Caco-2 (cell line): Measurements from ENCODE around the gene RESF1. TPM values are rescaled to one million over a fixed set of nuclear protein-coding genes. Genes with fewer than 3 reads are reported as not detected.
"Not testable (repeated sequence)": the region's sequence is repeated elsewhere in the genome, so short reads cannot be mapped to it uniquely, and the experiment has no call there.

Source experiments
- BruUV-seq: library from RNA; stranded (reverse); fragments of 400-500 nt; replicated peaks from 2 replicates; lab custom pipeline; 2021; lab: Mats Ljungman, UMichigan
- CTCF ChIA-PET: fragments of 300-600 bp; sonication (Branson Sonifier 250); formaldehyde crosslinking; loops from one replicate; lab custom pipeline; 2022; ENCODE audit warnings: antibody characterized with exemption; lab: Charles Lee
- POLR2A ChIA-PET: fragments of 300-600 bp; sonication (Branson Sonifier 250); formaldehyde crosslinking; loops from one replicate; lab custom pipeline; 2022; ENCODE audit warnings: antibody characterized with exemption; lab: Charles Lee
- DNase-seq, 2 experiments: peaks; one replicate each; pipeline versions ENCODE4 v3.0.0 to v3.0.0-alpha.2; 2020 to 2022
- H3K27me3 ChIP-seq: replicated peaks from 2 replicates; pipeline ENCODE4 v1.6.0; 2011; ENCODE audit warnings: low read length; ENCODE audit not compliant: control insufficient read depth, insufficient read depth
- H3K36me3 ChIP-seq: 2 replicates; pipeline ENCODE4 v1.5.1; 2011; ENCODE audit warnings: low read length; ENCODE audit not compliant: control insufficient read depth, insufficient read depth
- H3K4me1 ChIP-seq: fragments of 250-450 bp; sonication (Bioruptor Pico); 2 replicates; pipeline ENCODE4 v1.5.1; 2020; ENCODE audit warnings: mild to moderate bottlenecking
- H3K4me3 ChIP-seq: 2 replicates; pipeline ENCODE4 v1.5.1; 2011; ENCODE audit warnings: low read depth, mild to moderate bottlenecking, control low read depth, low read length
- H3K9me3 ChIP-seq: fragments of 250-450 bp; sonication (Bioruptor Pico); 2 replicates; pipeline ENCODE4 v1.5.1; 2020; ENCODE audit warnings: mild to moderate bottlenecking, moderate library complexity
- H3K27ac Mint-ChIP-seq: one replicate; pipeline ENCODE4 v1.8.0; 2022; ENCODE audit warnings: mixed read lengths; ENCODE audit not compliant: unreplicated experiment
- H3K27me3 Mint-ChIP-seq: one replicate; pipeline ENCODE4 v1.8.0; 2022; ENCODE audit warnings: mixed read lengths; ENCODE audit not compliant: insufficient read depth, unreplicated experiment
- H3K36me3 Mint-ChIP-seq: one replicate; pipeline ENCODE4 v1.8.0; 2022; ENCODE audit warnings: mild to moderate bottlenecking, mixed read lengths; ENCODE audit not compliant: insufficient read depth, unreplicated experiment
- H3K4me1 Mint-ChIP-seq: one replicate; pipeline ENCODE4 v1.8.0; 2022; ENCODE audit warnings: low read depth, mixed read lengths; ENCODE audit not compliant: unreplicated experiment
- H3K4me3 Mint-ChIP-seq: one replicate; pipeline ENCODE4 v1.8.0; 2022; ENCODE audit warnings: mild to moderate bottlenecking, moderate library complexity, mixed read lengths; ENCODE audit not compliant: unreplicated experiment
- H3K9me3 Mint-ChIP-seq: one replicate; pipeline ENCODE4 v1.8.0; 2022; ENCODE audit warnings: mixed read lengths; ENCODE audit not compliant: unreplicated experiment
- CTCF ChIP-seq, 2 experiments: fragments of 200-600 bp in 1 of 2; IDR thresholded peaks; 1 replicate in 1 of 2; 2 replicates in 1 of 2; pipeline versions ENCODE4 v1.5.1 to v1.8.0; 2011 to 2022; ENCODE audit warnings: antibody characterized with exemption in 1 of 2, control low read depth in 1 of 2, inconsistent platforms in 1 of 2, low read depth in 1 of 2, low read length in 1 of 2, mild to moderate bottlenecking in 1 of 2, moderate library complexity in 1 of 2; ENCODE audit not compliant: insufficient read depth in 1 of 2, severe bottlenecking in 1 of 2, unreplicated experiment in 1 of 2
- intact Hi-C: fragments of 100-400 bp; cut with micrococcal nuclease; formaldehyde crosslinking; loops from one replicate; pipeline ENCODE4 v1.10.0; 2022; ENCODE audit not compliant: unreplicated experiment
- total RNA-seq: library from RNA; stranded (reverse); gene quantifications from 2 replicates; pipeline ENCODE4 v1.2.3, GENCODE V29; 2022

RESF1 gene
- total RNA-seq, 1 experiment from 2014 or later: 118 TPM

DNA sequence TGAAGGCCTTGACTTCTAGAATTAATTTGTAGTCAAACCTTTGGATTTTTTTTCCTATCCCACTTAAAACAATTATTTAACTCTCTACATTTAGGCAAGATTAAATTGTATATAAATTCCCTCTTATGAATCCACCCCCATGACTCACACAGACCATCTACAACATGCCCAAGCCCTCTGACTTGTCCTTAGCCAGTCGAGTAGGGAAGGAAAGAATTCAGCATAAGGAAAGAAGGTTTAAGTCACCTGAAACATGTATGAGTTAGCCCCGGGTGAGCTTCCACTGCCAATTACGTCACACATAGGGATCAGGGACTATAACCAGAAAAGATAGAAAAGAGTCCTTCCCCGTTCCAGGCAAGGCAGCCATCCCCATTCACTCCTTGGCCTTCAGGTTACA lies 14.9 kb upstream of the RESF1 start:
- POLR2A ChIA-PET: no interaction called here
- Mint-ChIP-seq H3K27me3 (no peaks in the 10 kb centered on the region), H3K4me3 (no peak overlapping the region), H3K9me3 (peaks cover 59% of the 10 kb centered on the region), H3K36me3 (peaks cover 38% of the 10 kb centered on the region), H3K27ac (no peak overlapping the region), H3K4me1 (peaks cover 21% of the 10 kb centered on the region)
- intact Hi-C loops: no loop called here
- Histone ChIP-seq H3K27me3 (no peaks in the 10 kb centered on the region), H3K4me1 (peaks cover 16% of the 10 kb centered on the region), H3K36me3 (peaks cover 2% of the 10 kb centered on the region; the same call in 1 of the 2 replicates), H3K4me3 (no peak overlapping the region), H3K9me3 (peaks cover 73% of the 10 kb centered on the region)
- DNase-seq: no peak
- CTCF ChIA-PET: no interaction called here
- no TSS peak for BruUV-seq
- TF ChIP-seq CTCF (IDR thresholded peaks at IDR 0.05; ENCODE audit: insufficient read depth in 1 of 2, low read depth in 1 of 2, low read length in 1 of 2, severe bottlenecking in 1 of 2, unreplicated experiment in 1 of 2): no peak

- Mint-ChIP-seq H3K9me3 (peaks cover 84% of the 10 kb centered on the region), H3K27me3 (no peaks in the 10 kb centered on the region), H3K27ac (peak overlapping the region; percentile 79), H3K4me1 (peaks cover 41% of the 10 kb centered on the region), H3K4me3 (peak overlapping the region; percentile 37), H3K36me3 (peaks cover 55% of the 10 kb centered on the region)
- POLR2A ChIA-PET: no interaction called here
- H3K27me3 ChIP-seq: no peaks in the 10 kb centered on the region
- peak in 1 of 2 experiments; percentile 43 for DNase-seq
- intact Hi-C loops: no loop called here
- CTCF ChIA-PET: no interaction called here
- H3K36me3 ChIP-seq: peaks cover 2% of the 10 kb centered on the region; the same call in 1 of the 2 replicates
- H3K9me3 ChIP-seq: peaks cover 79% of the 10 kb centered on the region
- peaks cover 23% of the 10 kb centered on the region for H3K4me1 ChIP-seq
- no peak overlapping the region for H3K4me3 ChIP-seq
- BruUV-seq: TSS peak; percentile 65
- TF ChIP-seq CTCF (IDR thresholded peaks at IDR 0.05; ENCODE audit: insufficient read depth in 1 of 2, low read depth in 1 of 2, low read length in 1 of 2, severe bottlenecking in 1 of 2, unreplicated experiment in 1 of 2): no peak
Measured at GRCh38 chr12:31947971-31948370, 11.2 kb upstream of the RESF1 start.

GRCh38 chr12:31948697-31949359 lies 10.4 kb upstream of the RESF1 start:
- intact Hi-C loops: loop anchor here (1.0 kb wide), 1 partner anchor 10 kb away; the partner anchor contains the start of gene RESF1
- peaks cover 84% of the 10 kb centered on the region for H3K9me3 Mint-ChIP-seq
- H3K4me3 ChIP-seq, H3K36me3 ChIP-seq, H3K27me3 ChIP-seq, H3K27me3 Mint-ChIP-seq, CTCF ChIA-PET, BruUV-seq: not testable (repeated sequence)
- peaks cover 26% of the 10 kb centered on the region for H3K4me1 ChIP-seq
- H3K9me3 ChIP-seq: peaks cover 71% of the 10 kb centered on the region
- H3K4me3 Mint-ChIP-seq: peak overlapping the region; percentile 28
- POLR2A ChIA-PET: interaction anchor here (0.6 to 1.1 kb wide), 2 partner anchors 12 to 13 kb away, joined by 3 read pairs; no protein-coding TSS in a partner anchor
- peak; percentile 85 to 91 for DNase-seq
- H3K36me3 Mint-ChIP-seq: peaks cover 55% of the 10 kb centered on the region
- peak overlapping the region; percentile 79 for H3K27ac Mint-ChIP-seq
- peaks cover 49% of the 10 kb centered on the region for H3K4me1 Mint-ChIP-seq
